Neural cell (in vitro differentiated cells): ENCODE data around the gene NGEF. TPM values are rescaled to one million over a fixed set of nuclear protein-coding genes. Genes with fewer than 3 reads are reported as not detected.

ENCODE experiments used
- H2AFZ ChIP-seq: fragments of 200-600, 300-800 bp; sonication (generic), shearing (Covaris generic); 2 replicates; pipeline ENCODE4 v1.6.0; 2014; ENCODE audit warnings: low read depth, mild to moderate bottlenecking, antibody characterized with exemption, low read length, moderate library complexity
- H3F3A ChIP-seq: fragments of 200-600 bp; shearing (Covaris generic); 2 replicates; pipeline ENCODE4 v1.6.1; 2016; ENCODE audit warnings: mild to moderate bottlenecking, moderate library complexity, mixed read lengths, antibody characterized with exemption, low read length; ENCODE audit not compliant: insufficient read depth, poor library complexity, severe bottlenecking
- H3K27ac ChIP-seq: fragments of 200-600, 300-800 bp; sonication (generic), shearing (Covaris generic); 2 replicates; pipeline ENCODE4 v1.5.1; 2014; ENCODE audit warnings: mild to moderate bottlenecking, low read length, moderate library complexity
- H3K27me3 ChIP-seq: fragments of 300-800, 200-600 bp; sonication (generic), shearing (Covaris generic); 2 replicates; pipeline ENCODE4 v1.6.0; 2014; ENCODE audit warnings: mild to moderate bottlenecking, low read depth, low read length, moderate library complexity; ENCODE audit not compliant: insufficient read depth
- H3K36me3 ChIP-seq: fragments of 300-800, 200-600 bp; sonication (generic), shearing (Covaris generic); 2 replicates; pipeline ENCODE4 v1.5.1; 2014; ENCODE audit warnings: mild to moderate bottlenecking, antibody characterized with exemption, low read length, moderate library complexity; ENCODE audit not compliant: insufficient read depth
- H3K4me2 ChIP-seq: fragments of 300-800, 200-600 bp; sonication (generic), shearing (Covaris generic); 2 replicates; pipeline ENCODE4 v1.6.0; 2014; ENCODE audit warnings: mild to moderate bottlenecking, low read length
- H3K4me3 ChIP-seq: fragments of 300-800, 200-600 bp; sonication (generic), shearing (Covaris generic); 2 replicates; pipeline ENCODE4 v1.5.1; 2014; ENCODE audit warnings: mild to moderate bottlenecking, low read length, moderate library complexity
- H3K79me2 ChIP-seq: fragments of 200-600 bp; shearing (Covaris generic); replicated peaks from 2 replicates; pipeline ENCODE4 v1.6.0; 2014; ENCODE audit warnings: mild to moderate bottlenecking, low read length, moderate library complexity; ENCODE audit not compliant: insufficient read depth
- H3K9ac ChIP-seq: fragments of 300-800, 200-600 bp; sonication (generic), shearing (Covaris generic); 2 replicates; pipeline ENCODE4 v1.6.1; 2016; ENCODE audit warnings: mild to moderate bottlenecking, low read length, mixed read lengths
- H3K9me2 ChIP-seq: fragments of 200-600 bp; shearing (Covaris generic); 2 replicates; pipeline ENCODE4 v1.6.1; 2016; ENCODE audit warnings: mild to moderate bottlenecking, low read length, mixed read lengths; ENCODE audit not compliant: insufficient read depth
- H3K9me3 ChIP-seq: fragments of 200-600, 300-800 bp; sonication (generic), shearing (Covaris generic); 2 replicates; pipeline ENCODE4 v1.6.1; 2016; ENCODE audit warnings: mild to moderate bottlenecking, mixed run types, low read length, moderate library complexity, mixed read lengths
- H4K20me1 ChIP-seq: fragments of 200-600 bp; shearing (Covaris generic); 2 replicates; pipeline ENCODE4 v1.6.1; 2016; ENCODE audit warnings: mild to moderate bottlenecking, mixed run types; ENCODE audit not compliant: insufficient read depth
- CTCF ChIP-seq: fragments of 450-650 bp; IDR thresholded peaks from 2 replicates; pipeline ENCODE4 v1.5.1; 2014; ENCODE audit warnings: antibody characterized with exemption, mild to moderate bottlenecking, moderate library complexity; ENCODE audit not compliant: poor library complexity, severe bottlenecking
- EP300 ChIP-seq: fragments of 450-650 bp; conservative IDR thresholded peaks from 2 replicates; pipeline ENCODE4 v1.6.1; 2014; ENCODE audit warnings: antibody characterized with exemption, mild to moderate bottlenecking, moderate library complexity; ENCODE audit not compliant: poor library complexity, severe bottlenecking
- MXI1 ChIP-seq: fragments of 450-650 bp; conservative IDR thresholded peaks from 2 replicates; pipeline ENCODE4 v1.6.1; 2014; ENCODE audit warnings: antibody characterized with exemption, mild to moderate bottlenecking; ENCODE audit not compliant: poor library complexity, severe bottlenecking
- POLR2AphosphoS5 ChIP-seq: IDR thresholded peaks from 2 replicates; pipeline ENCODE4 v1.6.1; 2012
- RAD21 ChIP-seq: fragments of 450-650 bp; conservative IDR thresholded peaks from 2 replicates; pipeline ENCODE4 v1.6.1; 2014; ENCODE audit warnings: antibody characterized with exemption, mild to moderate bottlenecking, moderate library complexity
- REST ChIP-seq: IDR thresholded peaks from 2 replicates; pipeline ENCODE4 v1.6.1; 2012; ENCODE audit warnings: borderline replicate concordance
- SMC3 ChIP-seq: fragments of 450-650 bp; conservative IDR thresholded peaks from 2 replicates; pipeline ENCODE4 v1.6.1; 2014; ENCODE audit warnings: antibody characterized with exemption, mild to moderate bottlenecking, moderate library complexity; ENCODE audit not compliant: poor library complexity
- TAF1 ChIP-seq: IDR thresholded peaks from 2 replicates; pipeline ENCODE4 v1.6.1; 2012; ENCODE audit warnings: low read depth
- polyA plus RNA-seq: library from polyadenylated mRNA; depleted of rRNA; stranded (reverse); fragments of >200 nt; gene quantifications from 2 replicates; pipeline ENCODE4 v1.2.3, GENCODE V29; 2014

The NGEF gene
- polyA plus RNA-seq, 1 donor from 2014 or later, result 5.2 TPM

- H3F3A ChIP-seq, result no peaks in the 10 kb centered on the region
- H3K4me3 ChIP-seq, result no peak overlapping the region
- no peaks in the 10 kb centered on the region for H3K36me3 ChIP-seq
- no peaks in the 10 kb centered on the region for H4K20me1 ChIP-seq
- H2AFZ ChIP-seq, result no peak overlapping the region
- H3K9me3 ChIP-seq, result no peaks in the 10 kb centered on the region
- H3K27ac ChIP-seq, result no peak overlapping the region
- H3K9ac ChIP-seq, result no peak overlapping the region
- TF ChIP-seq POLR2AphosphoS5 (no peak), EP300 (no peak), TAF1 (no peak), REST (no peak)
- no peaks in the 10 kb centered on the region for H3K27me3 ChIP-seq
- no peaks in the 10 kb centered on the region for H3K9me2 ChIP-seq
- H3K79me2 ChIP-seq, result no peaks in the 10 kb centered on the region
- H3K4me2 ChIP-seq, result no peak overlapping the region
These were observed 109.1 kb downstream of the NGEF start for GRCh38 chr2:232903989-232904388.

- Histone ChIP-seq H4K20me1 (no peaks in the 10 kb centered on the region), H3K4me3 (no peak overlapping the region), H3K27me3 (no peaks in the 10 kb centered on the region), H3K36me3 (no peaks in the 10 kb centered on the region), H3K9ac (no peak overlapping the region), H3K4me2 (no peak overlapping the region), H2AFZ (no peak overlapping the region), H3K79me2 (no peaks in the 10 kb centered on the region), H3K9me2 (no peaks in the 10 kb centered on the region), H3K27ac (no peak overlapping the region), H3F3A (no peaks in the 10 kb centered on the region), H3K9me3 (no peaks in the 10 kb centered on the region)
- TF ChIP-seq MXI1, result no peak
- no peak for TF ChIP-seq POLR2AphosphoS5
- TF ChIP-seq SMC3, result no peak
- no peak for TF ChIP-seq EP300
- TF ChIP-seq RAD21, result no peak
These were observed 111.1 kb downstream of the NGEF start for GRCh38 chr2:232901736-232902578.

- Histone ChIP-seq H3K79me2 (no peaks in the 10 kb centered on the region), H4K20me1 (no peaks in the 10 kb centered on the region), H3K36me3 (no peaks in the 10 kb centered on the region), H3K9me2 (no peaks in the 10 kb centered on the region), H3K27ac (no peak overlapping the region), H3K4me3 (no peak overlapping the region), H3K9ac (no peak overlapping the region), H3K4me2 (no peak overlapping the region), H3K27me3 (no peaks in the 10 kb centered on the region), H2AFZ (no peak overlapping the region), H3F3A (no peaks in the 10 kb centered on the region), H3K9me3 (no peaks in the 10 kb centered on the region)
- TF ChIP-seq RAD21 (no peak), REST (no peak), EP300 (no peak), TAF1 (no peak), MXI1 (no peak), POLR2AphosphoS5 (no peak), CTCF (no peak)
These were observed 112.0 kb downstream of the NGEF start for GRCh38 chr2:232900811-232901735.
